Pancreas (tissue), 10 donors: Measurements from ENCODE around the gene MAPT. TPM values are rescaled to one million over a fixed set of nuclear protein-coding genes. Genes with fewer than 3 reads are reported as not detected.

Experiments
- ATAC-seq, 4 donors: fragments of 200-7000 bp; cut with Tn5 transposase; one replicate each; pipeline versions ENCODE4 v1.8.0 to v1.9.1; 2020; ENCODE audit warnings: mild to moderate bottlenecking in 4 of 4, moderate library complexity in 4 of 4
- DNase-seq, 6 donors: peaks; one replicate each; pipeline ENCODE4 v3.0.0-alpha.2; 2020
- FAIRE-seq: peaks from 2 replicates; lab custom pipeline; 2012; peaks lifted over from hg19 to GRCh38; lab: Jason Lieb, UNC
- H3K27ac ChIP-seq, 4 donors: fragments of 200-600 bp; sonication (generic); 1 replicate in 3 of 4; 2 replicates in 1 of 4; pipeline versions ENCODE4 v1.5.0 to v1.8.0; 2020
- H3K27me3 ChIP-seq, 4 donors: fragments of 200-600 bp; one replicate each; pipeline ENCODE4 v1.8.0; 2021
- H3K36me3 ChIP-seq, 3 donors: fragments of 200-600 bp; sonication (generic) in 1 of 3; one replicate each; pipeline versions ENCODE4 v1.5.0 to v1.8.0; 2020 to 2021
- H3K4me1 ChIP-seq, 3 donors: fragments of 200-600 bp; one replicate each; pipeline ENCODE4 v1.8.0; 2021
- H3K4me3 ChIP-seq, 4 donors: fragments of 200-600 bp; sonication (generic) in 2 of 4; one replicate each; pipeline versions ENCODE4 v1.5.0 to v1.8.0; 2020 to 2021
- H3K9me3 ChIP-seq, 4 donors: fragments of 200-600 bp; one replicate each; pipeline ENCODE4 v1.8.0; 2021
- CTCF ChIP-seq, 4 donors: fragments of 200-600 bp; sonication (generic) in 3 of 4; IDR thresholded peaks; one replicate each; pipeline versions ENCODE4 v1.5.0 to v1.8.0; 2021; ENCODE audit warnings: antibody characterized with exemption in 4 of 4
- WGBS, 2 donors: extraction: QIAGEN DNeasy Blood & Tissue Kit; methylation state at CpG; one replicate each; pipeline ENCODE4 v1.1.7; 2013; 5-methylcytosine and 5-hydroxymethylcytosine counted together
- intact Hi-C, 3 donors: fragments of 100-400 bp; cut with DNase I; formaldehyde crosslinking; loops; one replicate each; pipeline versions ENCODE4 v1.11.1 to v1.14.2; 2022
- polyA plus RNA-seq, 2 donors: library from polyadenylated mRNA; stranded (reverse); fragments of 200-250 nt; gene quantifications; one replicate each; pipeline ENCODE4 v1.2.3, GENCODE V29; 2013
- total RNA-seq, 6 donors: library from RNA; stranded (reverse); fragmentation: NEBNext Ultra II Directional in 4 of 6; extraction: Animal tissue kit (Norgen Biotek cat#: 25700) in 4 of 6; gene quantifications; one replicate each; pipeline versions ENCODE4 v1.2.1 to v1.2.4, GENCODE V29; 2021 to 2023
- donor health status: healthy with polysubstance abuse.
- donor health status: DM: no; HTN: no; CAD: no; lungs with moderate emphysema.
- donor health status: DM: no; HTN: no; CAD: no.
- donor health status: control.
- donor health status: control.
- donor health status: Bipolar disorder and iron deficiency.
- donor health status: DM: yes; HTN: yes; CAD: no.
- donor health status: DM: no; HTN: no; CAD: no.
- donor health status: DM: no; HTN: no; CAD: no.
- donor health status: DM: yes; HTN: yes; CAD: no.

The MAPT gene
- total and polyA plus RNA-seq, 8 donors, result 1.1 to 3.2 (median 1.7) TPM

GRCh38 chr17:45992904-45993303 is 98.5 kb downstream of the MAPT start:
- WGBS, 2 donors, result 76 to 84% methylated on average over 10 of the region's 10 CpGs
- Histone ChIP-seq H3K27ac (no peak overlapping the region), H3K9me3 (no peaks in the 10 kb centered on the region), H3K36me3 (no peaks in the 10 kb centered on the region), H3K27me3 (no peaks in the 10 kb centered on the region), H3K4me1 (no peaks in the 10 kb centered on the region), H3K4me3 (no peak overlapping the region)
- ATAC-seq, result no peak
- no peak for FAIRE-seq
- intact Hi-C loops, result no loop called here
- DNase-seq, result no peak
- TF ChIP-seq CTCF (IDR thresholded peaks at IDR 0.05), result no peak

GRCh38 chr17:45993962-45994627 is 99.7 kb downstream of the MAPT start:
- no peaks in the 10 kb centered on the region for H3K36me3 ChIP-seq
- 84 to 93% methylated on average over 16 of the region's 16 CpGs for WGBS, 2 donors
- FAIRE-seq, result no peak
- H3K27me3 ChIP-seq, result no peaks in the 10 kb centered on the region
- intact Hi-C loops, result no loop called here
- no peaks in the 10 kb centered on the region for H3K4me1 ChIP-seq
- no peaks in the 10 kb centered on the region for H3K9me3 ChIP-seq
- no peak overlapping the region for H3K4me3 ChIP-seq
- peak in 1 of 6 donors; percentile 11 for DNase-seq
- H3K27ac ChIP-seq, result no peak overlapping the region
- TF ChIP-seq CTCF (IDR thresholded peaks at IDR 0.05), result no peak
- no peak for ATAC-seq

- DNase-seq (peak in 1 of 6 donors; percentile 22), FAIRE-seq (no peak), ATAC-seq (no peak)
- Histone ChIP-seq H3K36me3 (no peaks in the 10 kb centered on the region), H3K27me3 (no peaks in the 10 kb centered on the region), H3K4me3 (no peak overlapping the region), H3K27ac (no peak overlapping the region), H3K4me1 (no peaks in the 10 kb centered on the region), H3K9me3 (no peaks in the 10 kb centered on the region)
- no peak for TF ChIP-seq CTCF (IDR thresholded peaks at IDR 0.05)
- intact Hi-C loops, result no loop called here
- 92 to 95% methylated on average over 8 of the region's 8 CpGs for WGBS, 2 donors
These were observed 100.6 kb downstream of the MAPT start for GRCh38 chr17:45994987-45995386.

GRCh38 chr17:45995627-45996270 is 101.4 kb downstream of the MAPT start:
- FAIRE-seq (no peak), ATAC-seq (no peak), DNase-seq (peak in 1 of 6 donors; percentile 33)
- intact Hi-C loops, result no loop called here
- Histone ChIP-seq H3K4me3 (no peak overlapping the region), H3K36me3 (no peaks in the 10 kb centered on the region), H3K4me1 (no peaks in the 10 kb centered on the region), H3K9me3 (no peaks in the 10 kb centered on the region), H3K27me3 (no peaks in the 10 kb centered on the region), H3K27ac (no peak overlapping the region)
- WGBS, 2 donors, result 83 to 85% methylated on average over 14 of the region's 14 CpGs
- TF ChIP-seq CTCF (IDR thresholded peaks at IDR 0.05), result no peak
